ENCODE measurements around the gene ITPK1.
"Not testable (repeated sequence)": the region's sequence is repeated elsewhere in the genome, so short reads cannot be mapped to it uniquely, and the experiment has no call there.

Gene ITPK1

DNA sequence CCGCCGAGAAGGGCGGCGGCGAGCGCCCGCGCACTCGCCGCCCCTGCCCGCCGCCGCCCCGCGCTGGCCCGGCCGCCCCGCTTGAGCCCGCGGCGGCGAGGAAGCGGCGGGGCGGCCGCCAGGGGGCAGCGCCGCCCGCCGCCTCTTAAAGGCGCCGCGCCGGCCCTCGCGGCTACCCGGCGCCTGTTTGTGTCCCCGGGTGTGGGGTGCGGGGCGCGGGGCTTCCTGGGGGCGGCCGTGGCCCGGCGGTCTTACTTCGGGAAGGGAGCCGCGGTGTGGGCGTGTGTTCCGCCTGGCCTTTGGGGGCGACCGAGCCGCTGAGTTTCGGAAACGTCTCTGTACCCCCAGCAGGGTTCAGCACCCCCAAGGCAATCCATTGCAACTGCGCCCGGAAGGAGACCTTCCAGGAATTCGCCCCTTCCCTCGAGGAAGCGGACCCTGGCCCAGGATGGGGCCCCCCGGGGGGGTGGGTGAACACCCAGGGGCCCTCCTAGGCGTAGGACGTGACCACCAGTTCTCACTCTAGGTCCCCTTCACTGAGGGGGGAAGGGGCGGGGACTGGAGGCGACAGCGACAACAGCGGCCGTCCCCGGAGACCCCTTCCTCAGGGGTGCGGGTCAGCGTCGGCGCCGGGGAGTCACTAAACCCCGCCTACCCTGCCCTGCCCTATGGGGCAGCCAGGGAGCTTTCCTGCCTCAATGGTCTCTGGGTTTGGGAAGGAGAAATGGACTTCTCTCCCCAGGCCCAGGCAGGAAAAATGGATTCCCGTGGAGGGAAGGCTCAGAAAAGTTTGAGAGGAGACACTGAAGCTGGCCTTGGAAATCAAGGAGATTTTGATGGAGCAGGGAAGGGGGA is at the start of gene ITPK1:
Gene ITPK1 (minus strand): TSS at position 105 of the 855 bp plus-strand sequence. CDS start 762 bp downstream, outside the sequence.
- DNase-seq (ENCODE audit: low spot score), result peak; percentile 79

- no peak for DNase-seq (ENCODE audit: low spot score)
These were observed 47.8 kb upstream of the ITPK1 start for GRCh38 chr14:93163564-93163963.

GRCh38 chr14:93161411-93161940 is 45.8 kb upstream of the ITPK1 start:
- no peak for DNase-seq (ENCODE audit: low spot score)

- DNase-seq (ENCODE audit: low spot score), result no peak
These were observed 44.7 kb upstream of the ITPK1 start for GRCh38 chr14:93160353-93160801.

DNA sequence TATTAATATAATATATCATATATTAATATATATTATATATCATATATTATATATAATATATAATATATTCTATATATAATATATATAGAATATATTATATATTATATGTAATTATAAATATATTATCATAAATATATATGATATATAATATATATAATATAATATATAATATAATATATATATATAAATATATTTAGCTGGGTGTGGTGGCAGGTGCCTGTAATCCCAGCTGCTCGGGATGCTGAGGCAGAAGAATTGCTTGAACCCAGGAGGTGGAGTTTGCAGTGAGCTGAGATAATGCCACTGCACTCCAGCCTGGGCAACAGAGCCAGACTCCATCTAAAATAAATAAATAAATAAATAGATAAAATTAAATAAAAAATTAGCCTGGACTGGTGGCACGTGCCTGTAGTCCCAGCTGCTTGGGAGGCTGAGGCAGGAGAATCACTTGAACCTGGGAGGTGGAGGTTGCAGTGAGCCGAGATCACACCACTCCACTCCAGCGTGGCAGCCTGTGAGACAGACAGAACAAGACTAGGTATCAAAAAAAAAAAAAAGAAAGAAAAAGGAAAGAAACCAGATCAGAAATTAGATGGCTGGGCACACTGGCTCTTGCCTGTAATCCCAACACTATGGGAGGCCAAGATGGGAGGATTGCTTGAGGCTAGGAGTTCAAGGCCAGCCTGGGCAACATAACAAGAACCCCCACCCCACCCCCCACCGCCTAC is 44.1 kb upstream of the ITPK1 start:
- not testable (repeated sequence) for DNase-seq (ENCODE audit: low spot score)

- DNase-seq (ENCODE audit: low spot score), result not testable (repeated sequence)
These were observed 42.6 kb upstream of the ITPK1 start for GRCh38 chr14:93158349-93158748.

- DNase-seq (ENCODE audit: low spot score), result no peak
These were observed 41.1 kb upstream of the ITPK1 start for GRCh38 chr14:93156693-93157369.

- no peak for DNase-seq (ENCODE audit: low spot score)
These were observed 39.9 kb upstream of the ITPK1 start for GRCh38 chr14:93155667-93156066.

DNA sequence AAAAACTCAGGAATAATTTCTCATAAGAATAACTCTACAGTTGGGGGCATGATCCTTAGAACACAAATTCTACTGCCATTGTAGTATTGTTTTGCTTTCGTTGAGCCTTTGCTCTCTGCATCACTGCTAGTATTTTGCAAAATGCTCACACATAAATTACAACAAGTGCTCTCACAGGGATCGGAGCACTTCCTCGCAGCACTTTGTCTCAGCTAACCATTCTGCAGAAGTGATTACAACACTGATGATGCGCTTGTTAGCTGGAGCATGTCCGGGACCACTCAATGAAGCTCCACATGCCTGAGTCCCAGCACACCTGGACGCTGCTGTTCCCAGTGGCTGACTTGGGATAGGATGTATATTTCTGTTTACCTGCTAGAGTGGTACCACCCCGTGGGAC is 37.4 kb upstream of the ITPK1 start:
- DNase-seq (ENCODE audit: low spot score), result no peak

GRCh38 chr14:93150227-93151208 is 34.8 kb upstream of the ITPK1 start:
- no peak for DNase-seq (ENCODE audit: low spot score)

DNA sequence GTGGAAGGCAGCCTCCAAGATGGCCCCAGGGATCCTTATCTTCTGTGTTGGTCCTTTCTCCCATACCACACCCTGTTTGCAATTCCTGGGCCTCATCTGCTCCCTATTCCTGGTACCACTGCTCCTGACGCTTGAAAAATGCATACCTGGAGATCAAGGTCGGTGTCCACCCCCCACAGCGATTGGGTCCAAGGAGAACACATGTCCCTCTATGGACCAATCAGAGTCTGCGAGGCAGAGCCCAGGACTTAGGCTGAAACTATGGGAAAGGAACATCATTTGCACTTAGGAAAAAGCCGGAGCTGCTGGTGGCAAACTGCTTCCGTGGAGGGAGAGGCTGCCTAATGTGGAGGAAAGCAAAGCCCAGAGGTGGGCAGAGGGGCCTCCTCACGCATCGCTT is 33.3 kb upstream of the ITPK1 start:
- no peak for DNase-seq (ENCODE audit: low spot score)

GRCh38 chr14:93146119-93146518 is 30.4 kb upstream of the ITPK1 start:
- DNase-seq (ENCODE audit: low spot score), result no peak

DNA sequence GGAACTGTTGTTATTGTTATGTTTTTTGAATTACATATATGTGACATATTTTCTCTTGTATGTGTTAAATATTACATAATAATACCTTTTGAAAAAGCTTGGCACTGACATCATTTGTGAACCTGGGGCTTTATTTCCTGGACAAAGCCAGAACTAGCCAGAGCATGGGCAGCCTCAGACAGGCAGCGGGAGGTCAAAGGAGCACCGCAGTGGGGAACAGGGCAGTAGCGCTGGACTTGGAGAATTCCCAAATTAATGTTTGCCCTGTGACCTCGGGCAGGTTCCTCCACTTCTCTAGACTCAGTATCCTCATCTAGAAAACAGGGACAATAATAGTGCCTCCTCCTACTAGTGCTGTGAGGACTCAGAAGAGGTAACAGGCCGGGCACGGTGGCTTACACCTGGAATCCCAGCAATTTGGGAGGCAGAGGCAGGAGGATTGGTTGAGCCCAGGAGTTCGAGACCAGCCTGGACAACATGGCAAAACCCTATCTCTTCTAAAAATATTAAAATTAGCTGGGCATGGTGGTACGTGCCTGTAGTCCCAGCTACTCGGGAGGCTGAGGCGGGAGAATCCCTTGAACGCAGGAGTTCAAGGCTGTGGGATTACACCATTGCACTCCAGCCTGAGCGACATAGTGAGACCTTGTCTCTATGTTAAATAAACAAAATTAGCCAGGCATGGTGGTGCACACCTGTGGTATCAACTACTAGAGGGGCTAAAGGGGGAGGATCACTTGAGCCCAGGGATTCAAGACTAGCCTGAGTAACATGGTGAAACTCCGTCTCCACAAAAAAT is 27.3 kb upstream of the ITPK1 start:
- DNase-seq (ENCODE audit: low spot score), result no peak

GRCh38 chr14:93137864-93138263 is 22.1 kb upstream of the ITPK1 start:
- DNase-seq (ENCODE audit: low spot score), result no peak

DNA sequence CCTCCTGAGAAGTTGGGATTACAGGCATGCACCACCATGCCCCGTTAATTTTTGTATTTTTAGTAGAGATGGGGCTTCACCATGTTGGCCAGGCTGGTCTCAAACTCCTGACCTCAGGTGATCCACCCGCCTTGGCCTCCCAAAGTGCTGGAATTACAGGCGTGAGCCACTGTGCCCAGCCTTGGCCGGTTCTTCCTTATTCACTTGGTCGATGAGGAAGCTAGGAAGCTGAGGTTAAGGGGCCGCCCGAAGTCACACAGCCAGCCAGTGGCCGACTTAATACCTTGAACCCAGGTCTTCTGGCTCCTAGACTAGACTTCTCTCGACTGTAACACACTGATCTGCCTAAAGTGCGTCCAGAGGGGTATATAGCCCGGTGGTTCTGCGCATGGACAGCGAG is 20.8 kb upstream of the ITPK1 start:
- DNase-seq (ENCODE audit: low spot score), result not testable (repeated sequence)

- no peak for DNase-seq (ENCODE audit: low spot score)
These were observed 20.3 kb upstream of the ITPK1 start for GRCh38 chr14:93136009-93136408.

- DNase-seq (ENCODE audit: low spot score), result no peak
These were observed 19.7 kb upstream of the ITPK1 start for GRCh38 chr14:93135399-93135798.

DNA sequence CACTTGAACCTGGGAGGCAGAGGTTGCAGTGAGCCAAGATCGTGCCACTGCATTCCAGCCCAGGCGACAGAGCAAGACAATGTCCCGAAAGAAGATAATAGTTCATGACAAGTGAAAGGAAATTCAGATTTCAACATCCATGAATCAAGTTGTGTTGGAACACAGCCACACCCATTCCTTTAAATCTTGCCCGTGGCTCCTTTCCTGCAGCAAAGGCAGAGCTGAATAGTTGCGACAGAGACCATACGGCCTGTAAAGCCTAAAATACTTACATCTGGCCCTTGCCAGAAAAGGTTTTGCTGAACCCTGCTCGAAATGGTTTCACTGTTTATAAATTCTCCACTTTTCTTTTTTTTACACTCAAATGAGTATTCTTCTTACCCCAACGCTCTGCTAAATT is 17.7 kb upstream of the ITPK1 start:
- no peak for DNase-seq (ENCODE audit: low spot score)

- no peak for DNase-seq (ENCODE audit: low spot score)
These were observed 16.8 kb upstream of the ITPK1 start for GRCh38 chr14:93132472-93133065.

All from hematopoietic multipotent progenitor cell treated with erythropoietin and hydrocortisone succinate and interleukin-3 and kit ligand, for 17 days (in vitro differentiated cells).